Small intestine (tissue), 7 donors: ENCODE data around the gene ZFC3H1. TPM values are rescaled to one million over a fixed set of nuclear protein-coding genes. Genes with fewer than 3 reads are reported as not detected.
"Not testable (repeated sequence)": the region's sequence is repeated elsewhere in the genome, so short reads cannot be mapped to it uniquely, and the experiment has no call there.

ENCODE experiments used
- DNase-seq, 2 donors: peaks; one replicate each; pipeline versions ENCODE4 v3.0.0 to v3.0.0-alpha.2; 2013
- FAIRE-seq: peaks from 2 replicates; lab custom pipeline; 2012; peaks lifted over from hg19 to GRCh38; lab: Jason Lieb, UNC
- H3K27ac ChIP-seq, 3 donors: one replicate each; pipeline ENCODE4 v1.5.1; 2013; ENCODE audit warnings: low read length in 2 of 3, mild to moderate bottlenecking in 2 of 3, control low read depth in 1 of 3, inconsistent platforms in 1 of 3, low read depth in 1 of 3, moderate library complexity in 1 of 3
- H3K27me3 ChIP-seq, 3 donors: one replicate each; pipeline ENCODE4 v1.6.1; 2013; ENCODE audit warnings: low read length in 3 of 3, inconsistent platforms in 1 of 3; ENCODE audit not compliant: control insufficient read depth in 3 of 3, insufficient read depth in 3 of 3
- H3K36me3 ChIP-seq, 3 donors: one replicate each; pipeline ENCODE4 v1.6.1; 2013; ENCODE audit warnings: low read length in 3 of 3, inconsistent platforms in 1 of 3, low read depth in 1 of 3, mild to moderate bottlenecking in 1 of 3, moderate library complexity in 1 of 3; ENCODE audit not compliant: control insufficient read depth in 3 of 3, insufficient read depth in 2 of 3
- H3K4me1 ChIP-seq, 3 donors: one replicate each; pipeline ENCODE4 v1.6.1; 2013; ENCODE audit warnings: low read length in 2 of 3, inconsistent platforms in 1 of 3, low read depth in 1 of 3, mild to moderate bottlenecking in 1 of 3, moderate library complexity in 1 of 3; ENCODE audit not compliant: control insufficient read depth in 3 of 3, insufficient read depth in 2 of 3
- H3K4me3 ChIP-seq, 3 donors: one replicate each; pipeline ENCODE4 v1.5.1; 2013; ENCODE audit warnings: low read length in 3 of 3, control low read depth in 1 of 3, inconsistent platforms in 1 of 3, low read depth in 1 of 3, mild to moderate bottlenecking in 1 of 3, moderate library complexity in 1 of 3
- H3K9me3 ChIP-seq, 2 donors: one replicate each; pipeline ENCODE4 v1.6.1; 2013; ENCODE audit warnings: low read depth in 1 of 2, low read length in 1 of 2; ENCODE audit not compliant: control insufficient read depth in 2 of 2, insufficient read depth in 1 of 2
- WGBS, 3 donors: extraction: QIAGEN DNeasy Blood & Tissue Kit; methylation state at CpG; one replicate each; pipeline ENCODE4 v1.1.7; 2013; 5-methylcytosine and 5-hydroxymethylcytosine counted together
- polyA plus RNA-seq, 4 donors: library from polyadenylated mRNA; stranded (reverse) in 3 of 4; unstranded in 1 of 4; fragments of 200-250 nt in 3 of 4; fragments of 120-200 nt in 1 of 4; gene quantifications; one replicate each; pipeline versions ENCODE4 v1.2.1 to v1.2.3, GENCODE V29; 2013
- donor health status: healthy with polysubstance abuse.
- donor health status: control.
- donor health status: control.
- donor health status: Bipolar disorder and iron deficiency.
- donor health status: healthy.

The ZFC3H1 gene
- polyA plus RNA-seq, 4 donors, result 10.5 to 74.6 (median 11.3) TPM

DNA sequence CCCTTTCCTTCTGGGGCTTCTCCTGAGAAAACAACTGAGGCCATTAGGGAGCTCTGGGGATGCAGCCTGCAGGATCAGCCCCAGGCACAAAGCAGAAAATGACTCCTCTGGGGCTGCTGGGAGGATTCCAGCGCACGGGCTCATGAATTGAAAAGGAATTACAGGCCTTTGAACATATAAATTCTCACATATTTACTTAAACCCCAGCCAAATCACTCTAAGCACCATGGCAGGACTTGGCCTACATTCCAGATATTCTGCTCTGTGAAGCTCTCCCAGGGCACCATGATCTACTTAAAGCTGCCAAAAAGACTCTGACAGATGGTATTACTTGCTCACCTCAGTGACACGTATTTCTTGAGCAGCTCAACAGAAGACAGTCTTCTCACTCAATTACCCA lies 87.2 kb downstream of the ZFC3H1 start:
- 69 to 92% (median 84%) methylated on average over 3 of the region's 3 CpGs for WGBS, 3 donors
- no peaks in the 10 kb centered on the region for H3K4me1 ChIP-seq
- DNase-seq (no peak), FAIRE-seq (no peak)
- no peaks in the 10 kb centered on the region for H3K27me3 ChIP-seq
- no peak overlapping the region for H3K27ac ChIP-seq
- H3K4me3 ChIP-seq, result no peak overlapping the region
- H3K36me3 ChIP-seq, result peaks cover 0 to 13% (median 0%) of the 10 kb centered on the region in 3 donors
- H3K9me3 ChIP-seq, result no peaks in the 10 kb centered on the region

- not testable (repeated sequence) for FAIRE-seq, H3K4me1 ChIP-seq, H3K9me3 ChIP-seq, H3K4me3 ChIP-seq, H3K36me3 ChIP-seq, DNase-seq, H3K27ac ChIP-seq, H3K27me3 ChIP-seq
- WGBS, 3 donors, result 79 to 95% (median 95%) methylated on average over 6 of the region's 6 CpGs
These were observed 93.8 kb downstream of the ZFC3H1 start for GRCh38 chr12:71569885-71570284.

- no peak overlapping the region for H3K4me3 ChIP-seq
- H3K36me3 ChIP-seq, result peaks cover 0 to 11% (median 0%) of the 10 kb centered on the region in 3 donors
- H3K9me3 ChIP-seq, result no peaks in the 10 kb centered on the region
- no peaks in the 10 kb centered on the region for H3K27me3 ChIP-seq
- 69 to 90% (median 85%) methylated on average over 3 of the region's 3 CpGs for WGBS, 3 donors
- DNase-seq, result no peak
- H3K27ac ChIP-seq, result no peak overlapping the region
- no peaks in the 10 kb centered on the region for H3K4me1 ChIP-seq
- FAIRE-seq, result no peak
These were observed 96.1 kb downstream of the ZFC3H1 start for GRCh38 chr12:71567537-71567936.

GRCh38 chr12:71566655-71567054 lies 97.0 kb downstream of the ZFC3H1 start:
- Histone ChIP-seq H3K27ac (no peak overlapping the region), H3K4me3 (no peak overlapping the region), H3K27me3 (no peaks in the 10 kb centered on the region), H3K9me3 (no peaks in the 10 kb centered on the region), H3K4me1 (no peaks in the 10 kb centered on the region), H3K36me3 (peaks cover 0 to 7% (median 0%) of the 10 kb centered on the region in 3 donors)
- 39 to 55% (median 51%) methylated on average over 2 of the region's 2 CpGs for WGBS, 3 donors
- DNase-seq (no peak), FAIRE-seq (no peak)

DNA sequence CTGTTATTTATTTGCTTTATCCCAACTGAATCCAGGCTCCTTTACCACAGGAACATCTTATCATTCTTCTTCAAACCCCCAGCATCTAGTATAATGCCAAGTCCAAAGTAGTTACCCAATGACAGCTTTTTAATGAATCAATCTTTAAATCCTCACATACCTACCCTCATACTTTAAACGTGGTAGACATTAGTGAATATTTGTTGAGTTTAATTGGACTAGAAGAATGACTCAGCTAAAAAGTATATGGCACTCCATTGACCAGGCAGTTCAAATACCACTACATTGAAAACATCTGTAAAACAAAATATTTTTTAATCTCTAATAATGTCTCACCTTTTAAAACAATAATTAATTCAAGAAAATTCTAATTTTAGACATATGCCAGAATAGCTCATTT lies 98.1 kb downstream of the ZFC3H1 start:
- H3K4me3 ChIP-seq, result no peak overlapping the region
- H3K27ac ChIP-seq, result no peak overlapping the region
- FAIRE-seq, result no peak
- H3K4me1 ChIP-seq, result no peaks in the 10 kb centered on the region
- no peaks in the 10 kb centered on the region for H3K27me3 ChIP-seq
- WGBS, 3 donors, result 40 to 66% (median 58%) methylated on average over 1 of the region's 1 CpG
- no peaks in the 10 kb centered on the region for H3K9me3 ChIP-seq
- H3K36me3 ChIP-seq, result peaks cover 0 to 10% (median 0%) of the 10 kb centered on the region in 3 donors
- DNase-seq, result no peak

GRCh38 chr12:71562676-71563595 lies 100.7 kb downstream of the ZFC3H1 start:
- Histone ChIP-seq H3K4me1 (no peaks in the 10 kb centered on the region), H3K27me3 (no peaks in the 10 kb centered on the region), H3K9me3 (no peaks in the 10 kb centered on the region), H3K36me3 (peaks cover 0 to 14% (median 0%) of the 10 kb centered on the region in 3 donors), H3K4me3 (no peak overlapping the region), H3K27ac (no peak overlapping the region)
- FAIRE-seq (no peak), DNase-seq (no peak)
- 72 to 85% (median 81%) methylated on average over 11 of the region's 11 CpGs for WGBS, 3 donors

Other genes starting within 250 kb of the ZFC3H1 start
- gene LGR5, start 224.1 kb downstream of the ZFC3H1 start, polyA plus RNA-seq, result 10 to 100 TPM in 1 of 4 donors, 1 to 10 TPM in 1, under 1 TPM in 2; 0.22 to 90.6 (median 3.3) TPM
- gene THAP2, start 453 bp upstream of the ZFC3H1 start, polyA plus RNA-seq, result 1 to 10 TPM; 1.6 to 9.1 (median 3.0) TPM
- gene TMEM19, start 22.2 kb upstream of the ZFC3H1 start, polyA plus RNA-seq, result 10 to 100 TPM; 12.2 to 28.8 (median 16.2) TPM
- gene RAB21, start 91.0 kb upstream of the ZFC3H1 start, polyA plus RNA-seq, result 10 to 100 TPM; 15.4 to 55.7 (median 20.4) TPM
- gene TBC1D15, start 175.9 kb upstream of the ZFC3H1 start, polyA plus RNA-seq, result 10 to 100 TPM; 20.8 to 55.0 (median 24.7) TPM